ENCODE data around the gene ERCC3.
"Not testable (repeated sequence)": the region's sequence is repeated elsewhere in the genome, so short reads cannot be mapped to it uniquely, and the experiment has no call there.

DNA sequence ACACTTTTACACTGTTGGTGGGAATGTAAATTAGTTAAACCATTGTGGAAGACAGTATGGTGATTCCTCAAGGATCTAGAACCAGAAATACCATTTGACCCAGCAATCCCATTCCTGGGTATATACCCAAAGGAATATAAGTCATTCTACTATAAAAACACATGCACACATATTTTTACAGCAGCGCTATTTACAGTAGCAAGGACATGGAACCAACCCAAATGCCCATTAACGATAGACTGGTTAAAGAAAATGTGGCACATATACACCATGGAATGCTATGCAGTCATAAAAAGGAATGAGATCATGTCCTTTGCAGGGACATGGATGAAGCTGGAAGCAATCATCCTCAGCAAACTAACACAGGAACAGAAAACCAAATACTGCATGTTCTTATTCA is 79.7 kb downstream of the ERCC3 start:
- not testable (repeated sequence) for TF ChIP-seq CTCF, POLR2A (IDR thresholded peaks at IDR 0.05)
